HFF-Myc (cell line): ENCODE results near the gene RAB36.

Experiments used
- DNase-seq: peaks from one replicate; pipeline ENCODE4 v3.0.0-alpha.2; 2011; ENCODE audit warnings: low read depth; ENCODE audit errors: extremely low read depth
- H3K4me3 ChIP-seq: replicated peaks from 2 replicates; pipeline ENCODE4 v1.5.1; 2011; ENCODE audit warnings: low read depth, mild to moderate bottlenecking, control low read depth, low read length
- TF ChIP-seq, protein P1 (sequence below): IDR thresholded peaks from 2 replicates; pipeline ENCODE4 v1.5.1; 2012; ENCODE audit warnings: mild to moderate bottlenecking, low read depth, low read length, control low read depth; ENCODE audit errors: missing control alignments

Gene RAB36

DNA sequence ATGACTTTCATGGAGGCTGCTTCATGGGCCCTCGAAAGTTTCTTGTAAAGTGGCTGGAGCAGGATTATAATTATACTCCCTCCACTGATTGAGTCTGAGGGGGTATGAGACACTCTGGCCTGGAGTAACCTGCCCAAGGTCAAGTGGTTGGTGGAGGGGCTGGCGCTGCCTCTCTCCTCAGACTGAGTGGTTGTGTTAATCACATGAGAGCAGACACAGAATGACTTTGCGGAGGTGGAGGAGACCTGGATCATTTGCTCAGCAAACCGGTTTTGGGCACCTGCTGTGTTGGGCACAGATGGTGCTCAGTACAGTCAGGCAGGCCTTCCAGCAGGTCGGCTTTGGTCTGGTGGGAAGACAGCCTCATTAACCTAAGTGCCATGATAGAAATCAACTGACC is 46.9 kb downstream of the RAB36 start:
- no peak overlapping the region for H3K4me3 ChIP-seq
- TF ChIP-seq, protein P1, sequence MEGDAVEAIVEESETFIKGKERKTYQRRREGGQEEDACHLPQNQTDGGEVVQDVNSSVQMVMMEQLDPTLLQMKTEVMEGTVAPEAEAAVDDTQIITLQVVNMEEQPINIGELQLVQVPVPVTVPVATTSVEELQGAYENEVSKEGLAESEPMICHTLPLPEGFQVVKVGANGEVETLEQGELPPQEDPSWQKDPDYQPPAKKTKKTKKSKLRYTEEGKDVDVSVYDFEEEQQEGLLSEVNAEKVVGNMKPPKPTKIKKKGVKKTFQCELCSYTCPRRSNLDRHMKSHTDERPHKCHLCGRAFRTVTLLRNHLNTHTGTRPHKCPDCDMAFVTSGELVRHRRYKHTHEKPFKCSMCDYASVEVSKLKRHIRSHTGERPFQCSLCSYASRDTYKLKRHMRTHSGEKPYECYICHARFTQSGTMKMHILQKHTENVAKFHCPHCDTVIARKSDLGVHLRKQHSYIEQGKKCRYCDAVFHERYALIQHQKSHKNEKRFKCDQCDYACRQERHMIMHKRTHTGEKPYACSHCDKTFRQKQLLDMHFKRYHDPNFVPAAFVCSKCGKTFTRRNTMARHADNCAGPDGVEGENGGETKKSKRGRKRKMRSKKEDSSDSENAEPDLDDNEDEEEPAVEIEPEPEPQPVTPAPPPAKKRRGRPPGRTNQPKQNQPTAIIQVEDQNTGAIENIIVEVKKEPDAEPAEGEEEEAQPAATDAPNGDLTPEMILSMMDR, result no peak
- DNase-seq, result no peak

DNA sequence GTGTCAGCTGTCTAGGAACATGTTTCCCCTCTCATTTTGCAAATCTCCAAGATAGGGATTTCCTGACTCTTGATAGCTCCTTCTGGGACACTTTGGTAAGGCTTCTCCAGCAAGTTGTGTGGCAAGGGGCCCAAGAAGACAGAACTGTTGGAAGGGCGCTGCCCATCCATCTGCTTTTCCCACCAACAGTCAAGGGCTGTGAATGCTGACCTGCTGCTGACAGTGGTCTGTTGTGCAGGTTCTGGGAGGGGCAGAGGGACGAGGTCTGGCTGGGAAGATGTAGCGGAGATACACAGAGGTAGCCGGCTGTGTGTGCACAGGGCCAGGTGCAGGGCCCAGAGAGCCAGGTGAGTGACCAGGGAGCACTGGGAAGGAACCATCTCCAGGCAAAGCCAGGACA is 47.3 kb downstream of the RAB36 start:
- no peak overlapping the region for H3K4me3 ChIP-seq
- TF ChIP-seq, protein P1, result no peak
- no peak for DNase-seq

- no peak overlapping the region for H3K4me3 ChIP-seq
- TF ChIP-seq, protein P1, result no peak
- no peak for DNase-seq
These were observed 48.0 kb downstream of the RAB36 start for GRCh38 chr22:23193196-23193827.

DNA sequence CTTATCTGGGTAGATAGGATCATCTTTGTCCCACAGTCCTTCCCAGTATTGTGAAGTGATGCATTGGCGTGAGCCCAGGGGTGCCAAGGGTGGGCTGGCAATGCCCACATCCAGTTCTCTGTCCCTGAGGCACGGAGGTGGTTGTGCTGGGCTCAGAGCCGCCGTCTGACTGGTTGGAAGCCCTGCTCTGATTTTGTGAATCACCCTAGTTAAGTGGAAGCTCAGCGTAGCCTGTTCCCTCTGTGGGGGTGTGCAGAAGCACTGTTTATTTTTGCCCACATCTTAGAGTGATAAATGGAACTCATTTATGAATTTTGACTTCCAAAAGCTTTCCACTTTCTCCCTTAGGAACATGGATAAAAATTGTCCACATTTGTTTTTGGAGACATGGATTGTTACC is 48.6 kb downstream of the RAB36 start:
- no peak for DNase-seq
- TF ChIP-seq, protein P1, result no peak
- no peak overlapping the region for H3K4me3 ChIP-seq

DNA sequence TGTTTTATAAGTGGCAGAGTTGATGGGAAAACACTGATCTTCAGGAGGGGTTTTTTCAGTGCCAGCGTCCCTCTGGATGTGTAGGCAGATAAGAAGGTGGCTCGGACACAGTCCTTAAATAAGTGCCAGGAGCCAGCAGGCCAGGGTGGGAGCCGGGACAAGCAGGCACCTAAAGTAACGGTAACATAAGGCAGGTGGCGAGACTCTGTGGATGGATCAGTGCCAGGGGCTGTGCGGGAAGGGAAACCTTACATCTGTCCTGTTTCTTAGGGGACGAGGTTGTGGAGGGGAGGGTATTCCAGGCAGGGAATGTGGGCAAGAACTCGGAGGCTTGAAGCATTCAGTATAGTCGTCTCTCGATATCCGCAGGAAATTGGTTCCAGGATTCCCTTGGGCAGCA is 50.9 kb downstream of the RAB36 start:
- no peak overlapping the region for H3K4me3 ChIP-seq
- TF ChIP-seq, protein P1, result no peak

GRCh38 chr22:23197836-23198235 is 52.6 kb downstream of the RAB36 start:
- TF ChIP-seq, protein P1, result no peak
- DNase-seq, result no peak
- no peak overlapping the region for H3K4me3 ChIP-seq

More for the DNA sequence above, 50.9 kb downstream of the RAB36 start:
- no peak for DNase-seq

DNA sequence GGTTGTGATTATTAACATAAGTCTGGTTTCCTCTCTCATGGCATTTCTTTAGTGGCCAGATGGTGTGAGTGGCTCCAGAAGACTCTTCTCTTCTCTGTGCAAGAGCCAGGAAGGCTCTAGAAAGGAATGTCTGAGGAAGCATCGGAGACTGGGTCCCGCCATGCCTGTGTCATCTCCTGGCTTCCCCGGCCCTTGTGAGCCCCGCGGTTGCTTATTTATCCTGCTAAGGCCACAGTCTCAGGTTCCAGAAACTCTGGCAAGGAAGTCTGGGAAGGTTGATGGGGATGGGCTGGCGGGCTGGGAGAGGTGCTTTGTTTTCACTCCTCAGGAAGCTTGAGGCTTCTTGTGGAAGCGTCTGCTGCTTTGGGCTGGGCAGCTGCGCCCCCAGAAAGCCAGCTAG is 53.9 kb downstream of the RAB36 start:
- H3K4me3 ChIP-seq, result no peak overlapping the region
- TF ChIP-seq, protein P1, result no peak
- DNase-seq, result no peak
